Posterior vena cava (tissue), 2 donors: ENCODE measurements around the gene BMP2K. TPM values are rescaled to one million over a fixed set of nuclear protein-coding genes. Genes with fewer than 3 reads are reported as not detected.

Experiments
- DNase-seq: peaks from one replicate; pipeline ENCODE4 v3.0.0-alpha.2; 2020; ENCODE audit warnings: low spot score
- intact Hi-C, 2 donors: fragments of 100-400 bp; cut with DNase I; formaldehyde crosslinking; loops; one replicate each; pipeline versions ENCODE4 v1.14.1 to v1.14.2; 2022 to 2023
- microRNA-seq, 2 donors: library from miRNA; unstranded; fragments of <30 nt; microRNA quantifications; one replicate each; pipeline ENCODE4 v1.2.0, GENCODE V29; 2020 to 2021; ENCODE audit warnings: borderline microRNAs expressed in 2 of 2
- total RNA-seq, 2 donors: library from RNA; stranded (reverse); fragmentation: NEBNext Ultra II Directional; extraction: Animal tissue kit (Norgen Biotek cat#: 25700); gene quantifications; one replicate each; pipeline ENCODE4 v1.2.1, GENCODE V29; 2021
- donor health status: DM: yes; HTN: yes; CAD: no.
- donor health status: DM: yes; HTN: yes; CAD: no.

BMP2K gene
- total RNA-seq, 2 donors from 2014 or later: 43.7 to 46.2 TPM

DNA sequence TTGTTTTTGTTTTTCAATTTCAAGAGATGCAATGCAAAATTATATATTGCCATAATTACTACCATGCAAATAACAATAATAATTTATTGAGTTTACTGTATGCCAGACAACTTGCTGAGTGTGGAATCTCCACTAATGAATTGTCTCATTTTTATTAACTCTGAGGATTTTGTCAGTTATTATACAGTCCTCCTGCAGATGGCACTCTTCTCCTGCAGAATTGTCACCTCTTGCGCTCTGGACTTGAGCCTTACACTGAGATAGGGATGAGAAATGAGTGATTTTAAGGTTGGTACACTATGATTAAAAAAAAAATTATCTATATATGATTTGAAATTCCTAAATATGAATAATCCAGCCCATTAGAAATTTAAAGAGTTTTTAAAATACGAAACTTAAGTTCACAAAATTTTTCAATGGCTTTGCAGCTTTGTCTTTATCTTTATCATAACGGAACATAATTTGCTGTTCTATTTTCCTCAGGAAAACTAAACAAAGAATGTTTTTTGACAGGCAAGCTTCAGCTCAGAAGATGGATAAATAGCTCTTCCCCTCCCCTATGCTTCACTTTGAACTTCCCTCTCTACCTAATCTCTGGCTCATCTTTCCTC, 175.8 kb downstream of the BMP2K start:
- no peak for DNase-seq
- intact Hi-C loops: loop anchor here in 1 of 2 donors (10.0 kb wide), 1 partner anchor 1253 kb away; no protein-coding TSS in a partner anchor

DNA sequence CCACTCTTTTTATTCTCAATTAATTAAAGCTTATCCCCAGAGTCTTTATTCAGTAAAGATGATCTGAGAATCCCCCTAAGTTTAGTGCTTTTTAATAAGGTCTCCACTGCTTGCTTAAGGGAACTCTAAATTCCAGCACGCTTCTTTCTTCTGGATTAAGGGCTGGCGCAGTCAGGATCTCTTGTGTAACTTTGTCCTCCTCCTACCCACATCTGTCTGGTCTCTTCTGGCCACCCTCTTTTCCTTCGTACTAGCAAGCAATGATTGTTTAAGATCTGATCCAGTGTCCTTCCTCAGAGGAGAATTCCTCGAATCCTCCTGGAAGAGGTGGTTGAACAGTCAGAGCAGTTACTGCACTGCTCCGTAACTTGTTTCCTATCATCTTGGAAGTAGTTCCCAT, 177.1 kb downstream of the BMP2K start:
- intact Hi-C loops: loop anchor here in 1 of 2 donors (10.0 kb wide), 1 partner anchor 1252 kb away; no protein-coding TSS in a partner anchor
- DNase-seq: no peak

DNA sequence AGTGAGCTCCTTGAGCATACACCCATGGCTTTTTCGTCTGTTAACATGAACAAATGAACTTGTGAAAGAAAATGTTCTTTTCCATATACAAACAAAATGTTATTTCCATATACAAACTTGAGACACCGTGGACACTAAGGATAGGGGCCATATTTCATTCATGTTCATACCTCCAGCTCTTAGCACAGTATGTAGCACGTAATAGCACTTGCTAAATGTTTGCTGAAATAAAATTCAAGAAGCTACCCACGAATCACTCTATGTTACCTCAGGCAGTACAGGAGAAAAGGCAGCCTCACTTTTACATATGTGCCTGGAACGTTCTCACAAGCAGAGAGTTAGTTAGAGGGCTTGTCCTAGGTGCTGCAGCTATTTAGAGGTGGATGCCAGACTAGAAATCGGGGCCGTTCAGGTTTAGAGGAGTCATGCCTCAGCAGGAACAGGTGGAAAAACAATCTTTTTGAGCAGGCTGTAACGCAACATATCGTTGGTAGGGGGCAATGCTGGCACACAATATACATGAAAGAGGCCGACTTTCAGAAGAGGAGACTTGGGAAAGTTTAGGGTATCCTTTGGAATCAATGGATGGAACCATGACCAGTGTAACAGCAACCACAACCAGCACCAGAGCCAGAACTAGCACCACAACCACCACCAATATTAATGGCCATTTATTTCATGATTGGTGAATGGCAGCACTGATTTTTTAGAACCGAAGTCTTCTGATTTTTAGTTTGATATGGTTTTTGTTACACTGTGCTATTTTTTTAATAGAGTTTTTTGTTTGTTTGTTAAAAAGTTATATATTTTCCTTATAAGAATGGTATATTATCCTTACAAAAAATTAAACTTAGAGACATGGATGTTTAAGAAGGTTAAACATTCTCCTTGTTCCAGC, 177.9 kb downstream of the BMP2K start:
- intact Hi-C loops: loop anchor here in 1 of 2 donors (10.0 kb wide), 1 partner anchor 1251 kb away; no protein-coding TSS in a partner anchor
- DNase-seq: no peak

DNA sequence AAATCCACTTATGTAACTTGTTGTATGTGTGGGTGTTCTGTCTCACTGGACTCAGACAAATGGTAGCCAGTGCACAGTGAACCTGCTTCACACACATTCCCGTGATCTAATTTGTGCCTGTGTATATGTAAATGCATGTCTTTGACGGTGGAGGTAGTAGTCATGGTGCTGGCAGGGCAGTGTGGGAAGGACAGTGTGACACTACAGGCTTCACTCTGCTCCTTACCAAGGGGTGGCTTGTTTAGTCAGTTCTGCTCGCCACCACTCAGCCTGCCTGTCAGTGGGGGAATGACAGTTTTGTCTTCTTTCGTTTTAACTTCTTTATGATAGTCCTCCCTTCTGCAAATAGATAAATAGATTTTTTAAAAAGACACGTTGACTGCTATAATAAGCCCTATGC, 180.8 kb downstream of the BMP2K start:
- intact Hi-C loops: loop anchor here in 1 of 2 donors (10.0 kb wide), 1 partner anchor 1248 kb away; no protein-coding TSS in a partner anchor
- no peak for DNase-seq

GRCh38 chr4:78960926-78961325, 184.8 kb downstream of the BMP2K start:
- intact Hi-C loops: no loop called here
- no peak for DNase-seq

Small RNA genes lying within 50 kb of the gene (microRNA-seq; reads per million reads assigned to microRNA genes)
- gene MIR5096: 0 reads per million in 2 donors

Other genes starting within 250 kb of the BMP2K start
- 10 to 100 TPM; 13.8 to 20.0 TPM for gene ANXA3, start 224.6 kb upstream of the BMP2K start, total RNA-seq
- gene PAQR3, start 163.1 kb downstream of the BMP2K start, total RNA-seq: 10 to 100 TPM; 11.5 to 13.0 TPM